ENCODE data around the gene CD163.
"Not testable (repeated sequence)": the region's sequence is repeated elsewhere in the genome, so short reads cannot be mapped to it uniquely, and the experiment has no call there.

Gene CD163

DNA sequence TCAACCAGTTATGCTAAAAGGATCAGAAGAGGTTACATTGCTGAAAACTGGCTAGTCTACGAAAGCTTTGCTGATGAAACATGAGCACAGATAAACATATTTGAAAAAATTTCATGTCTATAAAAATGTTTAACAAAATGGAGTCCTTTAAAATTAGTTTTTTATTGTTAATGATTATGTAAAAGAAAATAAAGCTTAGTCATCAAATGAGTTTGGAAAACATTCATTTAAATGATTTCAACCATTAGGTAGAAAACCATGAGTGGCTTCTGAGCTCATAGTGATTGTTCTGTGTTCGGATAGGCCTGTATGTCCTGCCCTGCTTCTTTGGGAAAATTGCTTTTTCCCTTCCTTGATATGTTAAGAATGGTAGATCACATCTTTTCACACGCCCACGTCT is 59.0 kb downstream of the CD163 start:
- no peak for DNase-seq

- DNase-seq, result no peak
Observed at GRCh38 chr12:7444076-7444475, 59.5 kb downstream of the CD163 start, which contains the start of gene CD163L1. Gene CD163L1 (minus strand): TSS chr12:7444153. CDS start chr12:7444127, 26 bp downstream.

GRCh38 chr12:7441216-7441615 is 62.4 kb downstream of the CD163 start:
- DNase-seq, result no peak

GRCh38 chr12:7439579-7440505 is 63.7 kb downstream of the CD163 start:
- peak; percentile 23 for DNase-seq

- DNase-seq, result not testable (repeated sequence)
Observed at GRCh38 chr12:7438291-7438995, 65.1 kb downstream of the CD163 start.

- not testable (repeated sequence) for DNase-seq
Observed at GRCh38 chr12:7437494-7437893, 66.1 kb downstream of the CD163 start.

DNA sequence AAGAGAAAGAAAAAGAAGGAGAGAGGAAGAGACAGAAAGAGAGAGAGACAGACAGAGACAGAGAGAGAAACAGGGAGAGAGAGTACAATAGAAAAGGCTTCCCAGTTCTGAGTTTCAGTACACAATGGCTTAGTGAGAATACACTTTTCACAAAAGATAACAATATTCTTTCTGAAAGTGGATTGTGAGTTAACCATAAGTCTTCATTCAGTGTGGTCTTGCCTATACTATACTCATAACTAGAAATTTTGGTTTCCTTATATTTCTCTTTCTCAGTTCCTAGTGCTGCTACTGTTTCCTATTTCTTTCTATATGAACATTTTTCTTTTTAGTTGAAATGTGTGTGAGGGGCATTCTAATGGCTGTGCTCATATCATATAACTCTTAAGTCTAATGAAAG is 68.9 kb downstream of the CD163 start:
- DNase-seq, result no peak

DNA sequence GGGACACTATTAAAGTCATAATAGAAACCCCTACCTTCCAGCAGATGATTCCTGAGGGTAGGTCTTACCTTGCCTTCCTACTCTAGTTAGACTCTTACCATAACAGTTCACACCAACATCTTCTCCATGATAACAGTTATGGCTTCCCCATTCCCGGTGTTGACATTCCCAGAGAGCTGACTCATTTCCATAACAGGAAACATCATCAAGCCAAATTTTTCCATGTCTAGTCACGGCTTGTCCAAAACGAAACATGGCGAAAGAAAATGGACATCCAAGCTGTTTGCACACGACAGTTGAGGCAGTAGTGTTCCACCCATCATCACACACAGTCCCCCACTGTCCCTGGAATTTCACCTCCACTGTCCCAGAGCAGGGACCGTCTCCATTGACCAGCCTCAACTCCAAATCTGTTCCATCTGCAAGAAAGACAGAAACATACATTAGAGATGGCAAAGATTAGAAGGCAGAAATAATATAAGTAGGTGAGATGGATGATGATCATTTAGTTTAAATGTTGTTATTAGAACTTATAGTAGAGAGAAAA is 70.2 kb downstream of the CD163 start:
- DNase-seq, result no peak

DNA sequence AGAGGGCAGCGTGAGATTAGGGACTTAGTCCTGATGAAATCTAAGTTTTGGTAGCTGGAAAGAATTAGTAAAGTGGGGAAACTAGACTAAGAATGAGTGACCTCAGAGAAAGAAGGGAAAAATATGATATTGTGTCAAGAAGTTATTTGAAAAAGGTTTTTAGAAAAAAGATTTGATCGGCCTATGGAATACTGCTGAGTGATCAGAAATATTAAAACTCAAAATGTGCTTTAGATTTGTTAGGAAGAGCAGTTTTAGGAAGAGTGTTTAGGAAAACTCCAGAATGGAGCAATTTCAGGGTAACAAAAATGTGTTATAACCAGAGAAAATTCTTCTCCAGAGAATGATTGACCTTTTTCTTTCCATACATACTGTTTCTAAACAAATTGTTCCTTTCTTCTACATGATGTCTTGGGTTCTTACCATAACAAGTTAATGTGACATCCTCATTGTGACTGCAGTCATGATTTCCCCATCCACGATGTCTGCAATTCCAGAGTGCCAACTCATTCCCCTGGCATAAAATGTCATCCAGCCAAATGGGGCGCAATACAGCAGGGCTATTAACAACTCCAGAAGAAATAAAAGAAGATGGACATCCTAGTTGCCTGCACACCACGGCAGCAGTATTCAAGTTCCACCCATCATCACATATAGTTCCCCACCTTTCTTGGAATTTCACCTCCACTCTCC is 71.4 kb downstream of the CD163 start:
- no peak for DNase-seq
